Stomach (tissue), 4 donors: Measurements from ENCODE around the gene DCXR.

Experiments used
- CTCF ChIP-seq, 7 experiments: fragments of 450-650 bp in 4 of 7; fragments of 200-600 bp in 3 of 7; sonication (generic) in 3 of 7; IDR thresholded peaks; one replicate each; pipeline ENCODE4 v1.5.1; 2016 to 2019; ENCODE audit warnings: antibody characterized with exemption in 7 of 7, control low read depth in 2 of 7, mild to moderate bottlenecking in 1 of 7
- EP300 ChIP-seq: sonication (generic); formaldehyde crosslinking; IDR thresholded peaks from one replicate; pipeline ENCODE4 v1.6.1; 2017; ENCODE audit warnings: antibody characterized with exemption
- POLR2AphosphoS5 ChIP-seq, 3 donors: sonication (generic); formaldehyde crosslinking; IDR thresholded peaks; one replicate each; pipeline ENCODE4 v1.6.1; 2016; ENCODE audit warnings: antibody characterized with exemption in 3 of 3

DNA sequence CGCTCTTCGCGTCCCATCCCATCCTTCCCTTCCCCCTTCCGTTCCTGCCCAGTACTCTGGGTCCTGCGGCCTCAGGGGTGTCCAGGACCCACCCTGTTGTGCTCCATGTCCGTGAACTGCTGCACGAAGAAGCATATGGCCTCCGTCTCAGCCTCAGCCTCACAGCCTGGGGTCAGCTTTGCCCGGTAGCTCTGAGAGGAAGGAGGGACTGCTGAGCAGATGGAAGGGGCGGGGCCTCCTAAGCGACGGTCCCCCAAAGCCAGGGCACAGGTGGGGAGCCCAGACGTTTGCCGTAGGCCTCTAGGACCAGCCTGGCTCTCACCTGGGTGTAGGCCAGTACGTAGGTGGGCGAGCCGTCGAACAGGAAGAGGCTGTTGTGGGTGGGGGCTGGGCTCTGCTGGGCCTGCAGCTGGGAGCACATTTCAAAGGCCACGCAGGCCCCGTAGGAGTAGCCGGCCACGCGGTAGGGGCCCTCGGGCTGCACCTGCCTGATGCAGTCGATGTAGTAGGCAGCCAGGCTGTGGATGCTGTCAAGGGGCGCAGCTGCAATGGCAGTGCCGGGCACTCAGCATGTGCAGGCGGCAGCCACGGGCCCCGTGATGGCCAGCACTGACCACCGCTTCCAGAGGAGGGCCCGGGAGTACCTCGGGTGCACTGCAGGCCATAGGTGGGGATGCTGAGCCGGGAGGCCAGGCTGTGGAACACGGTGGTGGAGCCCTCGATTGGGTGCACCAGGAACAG lies 42.7 kb upstream of the DCXR start:
- TF ChIP-seq CTCF (IDR thresholded peaks at IDR 0.05) (no peak), EP300 (no peak), POLR2AphosphoS5 (IDR thresholded peaks at IDR 0.05) (no peak)
